Right atrium auricular region (tissue), 2 donors: ENCODE measurements around the gene FARSA. TPM values are rescaled to one million over a fixed set of nuclear protein-coding genes. Genes with fewer than 3 reads are reported as not detected.

ENCODE experiments used
- DNase-seq: peaks from one replicate; pipeline ENCODE4 v3.0.0-alpha.2; 2019; ENCODE audit warnings: low spot score
- H3K27ac ChIP-seq, 2 donors: fragments of 200-600 bp; sonication (generic); 1 replicate in 1 of 2; 2 replicates in 1 of 2; pipeline ENCODE4 v1.5.1; 2016 to 2019
- H3K27me3 ChIP-seq, 2 donors: fragments of 200-600 bp; sonication (generic); one replicate each; pipeline versions ENCODE4 v1.5.1 to v1.6.0; 2017 to 2019
- H3K36me3 ChIP-seq: fragments of 200-600 bp; sonication (generic); one replicate; pipeline ENCODE4 v1.5.1; 2016
- H3K4me1 ChIP-seq, 2 donors: fragments of 200-600 bp; sonication (generic); one replicate each; pipeline versions ENCODE4 v1.5.1 to v1.6.0; 2017 to 2019
- H3K4me3 ChIP-seq, 2 donors: fragments of 200-600 bp; sonication (generic); 1 replicate in 1 of 2; 2 replicates in 1 of 2; pipeline ENCODE4 v1.5.1; 2017 to 2019; ENCODE audit warnings: mild to moderate bottlenecking in 1 of 2, moderate library complexity in 1 of 2
- H3K9me3 ChIP-seq, 2 donors: fragments of 200-600 bp; sonication (generic); one replicate each; pipeline ENCODE4 v1.5.1; 2019
- total RNA-seq, 2 donors: library from RNA; depleted of rRNA; stranded (reverse); fragments of >200 nt; gene quantifications; one replicate each; pipeline ENCODE4 v1.1.0, GENCODE V29; 2016
- TF ChIP-seq, protein P1 (sequence below), 2 donors: fragments of 200-600 bp; sonication (generic); IDR thresholded peaks; one replicate each; pipeline ENCODE4 v1.5.1; 2019; ENCODE audit warnings: antibody characterized with exemption in 2 of 2

Gene FARSA
- total RNA-seq, 2 donors from 2014 or later = 36.4 TPM

DNA sequence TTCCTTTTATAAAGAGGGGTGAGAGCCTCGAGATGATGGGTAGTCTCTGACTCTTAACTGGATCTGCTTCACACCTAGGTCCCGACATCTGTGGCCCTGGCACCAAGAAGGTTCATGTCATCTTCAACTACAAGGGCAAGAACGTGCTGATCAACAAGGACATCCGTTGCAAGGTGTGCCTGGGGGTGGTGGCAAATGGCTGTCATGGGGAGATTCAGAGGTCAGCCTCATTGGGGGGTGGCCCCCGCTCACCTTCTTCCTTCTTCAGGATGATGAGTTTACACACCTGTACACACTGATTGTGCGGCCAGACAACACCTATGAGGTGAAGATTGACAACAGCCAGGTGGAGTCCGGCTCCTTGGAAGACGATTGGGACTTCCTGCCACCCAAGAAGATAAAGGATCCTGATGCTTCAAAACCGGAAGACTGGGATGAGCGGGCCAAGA lies 6.5 kb upstream of the FARSA start:
- Histone ChIP-seq H3K27ac (peak overlapping the region; percentile 95 to 96), H3K4me3 (peak overlapping the region; percentile 99), H3K4me1 (peaks cover 0 to 52% of the 10 kb centered on the region in 2 donors), H3K27me3 (no peaks in the 10 kb centered on the region), H3K9me3 (no peaks in the 10 kb centered on the region), H3K36me3 (peaks cover 53% of the 10 kb centered on the region)
- TF ChIP-seq, protein P1, sequence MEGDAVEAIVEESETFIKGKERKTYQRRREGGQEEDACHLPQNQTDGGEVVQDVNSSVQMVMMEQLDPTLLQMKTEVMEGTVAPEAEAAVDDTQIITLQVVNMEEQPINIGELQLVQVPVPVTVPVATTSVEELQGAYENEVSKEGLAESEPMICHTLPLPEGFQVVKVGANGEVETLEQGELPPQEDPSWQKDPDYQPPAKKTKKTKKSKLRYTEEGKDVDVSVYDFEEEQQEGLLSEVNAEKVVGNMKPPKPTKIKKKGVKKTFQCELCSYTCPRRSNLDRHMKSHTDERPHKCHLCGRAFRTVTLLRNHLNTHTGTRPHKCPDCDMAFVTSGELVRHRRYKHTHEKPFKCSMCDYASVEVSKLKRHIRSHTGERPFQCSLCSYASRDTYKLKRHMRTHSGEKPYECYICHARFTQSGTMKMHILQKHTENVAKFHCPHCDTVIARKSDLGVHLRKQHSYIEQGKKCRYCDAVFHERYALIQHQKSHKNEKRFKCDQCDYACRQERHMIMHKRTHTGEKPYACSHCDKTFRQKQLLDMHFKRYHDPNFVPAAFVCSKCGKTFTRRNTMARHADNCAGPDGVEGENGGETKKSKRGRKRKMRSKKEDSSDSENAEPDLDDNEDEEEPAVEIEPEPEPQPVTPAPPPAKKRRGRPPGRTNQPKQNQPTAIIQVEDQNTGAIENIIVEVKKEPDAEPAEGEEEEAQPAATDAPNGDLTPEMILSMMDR (IDR thresholded peaks at IDR 0.05) = no peak
- no peak for DNase-seq

GRCh38 chr19:12938779-12939601 lies 5.5 kb upstream of the FARSA start:
- Histone ChIP-seq H3K36me3 (peaks cover 43% of the 10 kb centered on the region), H3K4me3 (peak overlapping the region; percentile 99), H3K9me3 (no peaks in the 10 kb centered on the region), H3K27ac (peak overlapping the region; percentile 95 to 96), H3K4me1 (peaks cover 2 to 43% of the 10 kb centered on the region in 2 donors), H3K27me3 (no peaks in the 10 kb centered on the region)
- TF ChIP-seq, protein P1 (IDR thresholded peaks at IDR 0.05) = peak in 1 of 2 donors; percentile 27
- no peak for DNase-seq

DNA sequence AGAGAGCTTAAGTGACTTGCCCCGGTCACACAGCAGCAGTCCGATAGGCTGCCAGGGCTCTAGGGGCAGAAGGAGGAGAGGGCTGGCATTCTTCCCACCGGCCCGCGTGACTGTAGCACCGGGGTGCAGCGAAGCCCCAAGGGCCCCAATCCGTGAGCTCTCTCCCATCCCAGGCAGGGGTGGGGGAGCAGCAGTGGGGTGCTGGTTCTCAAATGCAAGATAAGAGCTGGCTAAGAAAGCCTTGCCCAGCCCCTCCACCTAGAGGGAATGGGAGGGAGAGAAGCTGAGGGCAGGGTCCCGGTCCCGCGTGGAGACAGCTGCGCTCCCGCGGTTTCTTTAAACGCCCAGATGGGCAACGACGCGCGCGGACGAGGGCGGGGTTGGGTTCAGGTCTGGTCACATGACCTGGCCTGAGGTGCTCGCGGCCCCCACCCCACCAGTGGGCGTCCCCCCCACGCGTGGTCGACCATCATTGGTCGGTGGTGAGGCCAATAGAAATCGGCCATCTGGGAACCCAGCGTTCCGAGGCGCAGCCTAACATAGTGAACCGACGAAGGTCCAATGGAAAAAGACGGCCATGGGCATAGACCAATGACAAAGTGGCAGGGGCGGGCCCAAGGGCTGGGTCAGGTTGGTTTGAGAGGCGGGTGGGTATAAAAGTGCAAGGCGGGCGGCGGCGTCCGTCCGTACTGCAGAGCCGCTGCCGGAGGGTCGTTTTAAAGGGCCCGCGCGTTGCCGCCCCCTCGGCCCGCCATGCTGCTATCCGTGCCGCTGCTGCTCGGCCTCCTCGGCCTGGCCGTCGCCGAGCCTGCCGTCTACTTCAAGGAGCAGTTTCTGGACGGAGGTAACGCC lies 4.6 kb upstream of the FARSA start, which contains the start of gene CALR:
TSS of gene CALR (plus strand) at position 683 of the 852 bp plus-strand sequence. CDS start at position 754, 71 bp downstream.
- TF ChIP-seq, protein P1 (IDR thresholded peaks at IDR 0.05) = no peak
- Histone ChIP-seq H3K4me3 (peak within 1 kb of the TSS; percentile 99), H3K27me3 (no peaks in the 10 kb centered on the region), H3K27ac (peak within 1 kb of the TSS; percentile 95 to 96), H3K36me3 (peaks cover 35% of the 10 kb centered on the region), H3K9me3 (no peaks in the 10 kb centered on the region), H3K4me1 (peaks cover 3 to 35% of the 10 kb centered on the region in 2 donors)
- DNase-seq = peak; percentile 100

- Histone ChIP-seq H3K27ac (peak overlapping the region; percentile 54 to 96), H3K9me3 (no peaks in the 10 kb centered on the region), H3K4me3 (peak overlapping the region; percentile 41 to 99), H3K36me3 (peaks cover 27% of the 10 kb centered on the region), H3K27me3 (no peaks in the 10 kb centered on the region), H3K4me1 (peaks cover 3 to 43% of the 10 kb centered on the region in 2 donors)
- no peak for DNase-seq
- TF ChIP-seq, protein P1 (IDR thresholded peaks at IDR 0.05) = no peak
Measured at GRCh38 chr19:12937093-12937926, 3.8 kb upstream of the FARSA start.

- Histone ChIP-seq H3K36me3 (peaks cover 19% of the 10 kb centered on the region), H3K4me1 (peaks cover 3 to 42% of the 10 kb centered on the region in 2 donors), H3K27ac (no peak overlapping the region), H3K27me3 (no peaks in the 10 kb centered on the region), H3K4me3 (no peak overlapping the region), H3K9me3 (no peaks in the 10 kb centered on the region)
- TF ChIP-seq, protein P1 (IDR thresholded peaks at IDR 0.05) = no peak
- DNase-seq = no peak
Measured at GRCh38 chr19:12936582-12936981, 3.1 kb upstream of the FARSA start.
